ENCODE results near the gene TMEM171.

Gene TMEM171

DNA sequence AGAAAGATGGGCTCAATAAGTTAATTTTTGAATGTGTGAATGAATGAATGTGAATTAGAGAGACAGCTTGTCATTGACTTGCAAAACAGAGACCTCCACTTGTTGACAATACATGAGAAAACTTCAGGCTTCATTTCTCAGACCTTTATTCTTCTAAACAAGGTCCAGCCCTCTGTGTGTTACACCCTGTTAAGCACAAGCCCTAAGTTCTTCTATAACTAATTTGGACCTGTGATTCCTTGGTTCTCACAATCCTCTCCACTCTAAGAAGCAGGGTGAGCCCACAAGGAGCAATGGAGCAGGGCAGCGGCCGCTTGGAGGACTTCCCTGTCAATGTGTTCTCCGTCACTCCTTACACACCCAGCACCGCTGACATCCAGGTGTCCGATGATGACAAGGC lies 52.6 kb downstream of the TMEM171 start, which contains the start of gene TMEM174:
TSS of gene TMEM174 (plus strand) at position 243 of the 400 bp plus-strand sequence. CDS start at position 294, 51 bp downstream.
- Histone ChIP-seq H3K36me3 (ENCODE audit: control insufficient read depth in 1 of 2, insufficient read depth in 2 of 2, low read depth in 1 of 2, low read length in 2 of 2) (no peaks in the 10 kb centered on the region), H3K79me1 (replicated peaks; ENCODE audit: low read length, poor library complexity, severe bottlenecking) (no peaks in the 10 kb centered on the region), H3K4me3 (ENCODE audit: insufficient read depth in 1 of 2, low read depth in 1 of 2, low read length in 2 of 2) (no peak within 1 kb of the TSS), H2BK120ac (ENCODE audit: low read depth, low read length) (no peak within 1 kb of the TSS), H3K9ac (ENCODE audit: low read length) (no peak within 1 kb of the TSS), H4K8ac (ENCODE audit: low read length) (no peak within 1 kb of the TSS), H3K18ac (ENCODE audit: low read depth in 1 of 2, low read length in 2 of 2) (no peak within 1 kb of the TSS), H2BK12ac (ENCODE audit: low read length in 2 of 2) (no peak within 1 kb of the TSS), H2BK5ac (ENCODE audit: low read depth, low read length, poor library complexity, severe bottlenecking) (no peak within 1 kb of the TSS), H2AK5ac (ENCODE audit: low read length, severe bottlenecking) (peak within 1 kb of the TSS; percentile 36), H3K14ac (ENCODE audit: low read length in 2 of 2) (no peak within 1 kb of the TSS), H3K23ac (ENCODE audit: low read length in 2 of 2) (no peak within 1 kb of the TSS), H2BK15ac (ENCODE audit: low read depth, poor library complexity, severe bottlenecking) (no peak within 1 kb of the TSS), H3K9me3 (ENCODE audit: control insufficient read depth, low read length) (no peaks in the 10 kb centered on the region), H3K4me1 (ENCODE audit: control insufficient read depth, insufficient read depth, low read depth, low read length) (peaks cover 5% of the 10 kb centered on the region), H3K27me3 (ENCODE audit: control insufficient read depth in 1 of 2, insufficient read depth in 1 of 2, low read length in 2 of 2) (peaks cover 0 to 64% of the 10 kb centered on the region in 2 experiments), H3K27ac (ENCODE audit: low read length, poor library complexity, severe bottlenecking) (no peak within 1 kb of the TSS), H3K4me2 (ENCODE audit: low read length, poor library complexity, severe bottlenecking) (no peak within 1 kb of the TSS), H4K91ac (ENCODE audit: low read length) (no peak within 1 kb of the TSS), H2AFZ (ENCODE audit: low read depth, low read length) (no peak within 1 kb of the TSS), H3K4ac (ENCODE audit: low read depth in 1 of 2, low read length in 2 of 2) (no peak within 1 kb of the TSS)
- 92% methylated on average over 5 of the region's 5 CpGs for WGBS
- no peak for DNase-seq

DNA sequence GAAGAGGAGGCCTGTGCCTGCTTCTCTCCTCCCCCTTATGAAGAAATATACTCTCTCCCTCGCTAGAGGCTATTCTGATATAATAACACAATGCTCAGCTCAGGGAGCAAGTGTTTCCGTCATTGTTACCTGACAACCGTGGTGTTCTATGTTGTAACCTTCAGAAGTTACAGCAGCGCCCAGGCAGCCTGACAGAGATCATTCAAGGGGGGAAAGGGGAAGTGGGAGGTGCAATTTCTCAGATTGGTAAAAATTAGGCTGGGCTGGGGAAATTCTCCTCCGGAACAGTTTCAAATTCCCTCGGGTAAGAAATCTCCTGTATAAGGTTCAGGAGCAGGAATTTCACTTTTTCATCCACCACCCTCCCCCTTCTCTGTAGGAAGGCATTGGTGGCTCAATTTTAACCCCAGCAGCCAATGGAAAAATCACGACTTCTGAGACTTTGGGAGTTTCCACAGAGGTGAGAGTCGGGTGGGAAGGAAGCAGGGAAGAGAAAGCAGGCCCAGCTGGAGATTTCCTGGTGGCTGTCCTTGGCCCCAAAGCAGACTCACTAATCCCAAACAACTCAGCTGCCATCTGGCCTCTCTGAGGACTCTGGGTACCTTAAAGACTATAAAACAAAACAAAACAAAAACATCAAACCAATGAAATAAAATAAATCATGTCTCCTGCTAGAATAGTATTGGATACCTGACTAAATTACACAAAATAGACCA lies 53.9 kb downstream of the TMEM171 start:
- Histone ChIP-seq H2BK120ac (ENCODE audit: low read depth, low read length) (no peak overlapping the region), H3K18ac (ENCODE audit: low read depth in 1 of 2, low read length in 2 of 2) (no peak overlapping the region), H4K8ac (ENCODE audit: low read length) (no peak overlapping the region), H2BK5ac (ENCODE audit: low read depth, low read length, poor library complexity, severe bottlenecking) (no peak overlapping the region), H3K23ac (ENCODE audit: low read length in 2 of 2) (no peak overlapping the region), H2BK12ac (ENCODE audit: low read length in 2 of 2) (no peak overlapping the region), H3K27ac (ENCODE audit: low read length, poor library complexity, severe bottlenecking) (no peak overlapping the region), H3K9me3 (ENCODE audit: control insufficient read depth, low read length) (no peaks in the 10 kb centered on the region), H3K36me3 (ENCODE audit: control insufficient read depth in 1 of 2, insufficient read depth in 2 of 2, low read depth in 1 of 2, low read length in 2 of 2) (no peaks in the 10 kb centered on the region), H3K9ac (ENCODE audit: low read length) (no peak overlapping the region), H3K79me1 (replicated peaks; ENCODE audit: low read length, poor library complexity, severe bottlenecking) (no peaks in the 10 kb centered on the region), H2AFZ (ENCODE audit: low read depth, low read length) (no peak overlapping the region), H2BK15ac (ENCODE audit: low read depth, poor library complexity, severe bottlenecking) (no peak overlapping the region), H3K4me1 (ENCODE audit: control insufficient read depth, insufficient read depth, low read depth, low read length) (peaks cover 5% of the 10 kb centered on the region), H3K4me2 (ENCODE audit: low read length, poor library complexity, severe bottlenecking) (no peak overlapping the region), H2AK5ac (ENCODE audit: low read length, severe bottlenecking) (peak overlapping the region; percentile 27), H3K14ac (ENCODE audit: low read length in 2 of 2) (no peak overlapping the region), H3K4me3 (ENCODE audit: insufficient read depth in 1 of 2, low read depth in 1 of 2, low read length in 2 of 2) (no peak overlapping the region), H4K91ac (ENCODE audit: low read length) (no peak overlapping the region), H3K4ac (ENCODE audit: low read depth in 1 of 2, low read length in 2 of 2) (no peak overlapping the region), H3K27me3 (ENCODE audit: control insufficient read depth in 1 of 2, insufficient read depth in 1 of 2, low read length in 2 of 2) (peaks cover 0 to 70% of the 10 kb centered on the region in 2 experiments)
- no peak for DNase-seq
- WGBS: 95% methylated on average over 6 of the region's 8 CpGs

DNA sequence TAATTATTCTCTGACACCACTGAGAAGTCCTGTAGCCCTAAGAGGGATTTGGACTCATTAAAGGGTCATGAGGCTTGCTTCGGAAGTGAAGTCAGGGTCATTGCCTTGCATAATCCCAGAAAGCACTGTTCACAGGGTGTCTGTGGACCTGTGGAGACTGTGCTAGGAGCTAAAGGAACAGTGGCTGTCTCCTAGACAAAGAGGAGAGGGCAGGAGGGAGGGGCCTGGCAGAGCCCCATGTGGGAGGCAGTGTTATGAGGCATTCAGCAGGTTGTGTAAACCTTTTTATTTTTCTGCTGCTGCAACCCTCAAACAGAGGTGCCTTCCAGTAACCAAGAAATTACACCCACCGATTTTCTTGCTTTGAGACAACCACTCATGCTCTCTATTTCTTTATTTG lies 55.9 kb downstream of the TMEM171 start:
- DNase-seq: no peak
- no peak overlapping the region for H4K8ac ChIP-seq (ENCODE audit: low read length)
- no peak overlapping the region for H2BK12ac ChIP-seq (ENCODE audit: low read length in 2 of 2)
- H2BK15ac ChIP-seq (ENCODE audit: low read depth, poor library complexity, severe bottlenecking): no peak overlapping the region
- H2AFZ ChIP-seq (ENCODE audit: low read depth, low read length): no peak overlapping the region
- H3K4me2 ChIP-seq (ENCODE audit: low read length, poor library complexity, severe bottlenecking): no peak overlapping the region
- no peak overlapping the region for H3K27ac ChIP-seq (ENCODE audit: low read length, poor library complexity, severe bottlenecking)
- H3K36me3 ChIP-seq (ENCODE audit: control insufficient read depth in 1 of 2, insufficient read depth in 2 of 2, low read depth in 1 of 2, low read length in 2 of 2): no peaks in the 10 kb centered on the region
- WGBS: 88% methylated on average over 2 of the region's 2 CpGs
- H3K4ac ChIP-seq (ENCODE audit: low read depth in 1 of 2, low read length in 2 of 2): no peak overlapping the region
- no peak overlapping the region for H3K18ac ChIP-seq (ENCODE audit: low read depth in 1 of 2, low read length in 2 of 2)
- peaks cover 0 to 72% of the 10 kb centered on the region in 2 experiments for H3K27me3 ChIP-seq (ENCODE audit: control insufficient read depth in 1 of 2, insufficient read depth in 1 of 2, low read length in 2 of 2)
- H3K4me1 ChIP-seq (ENCODE audit: control insufficient read depth, insufficient read depth, low read depth, low read length): peaks cover 5% of the 10 kb centered on the region
- H2AK5ac ChIP-seq (ENCODE audit: low read length, severe bottlenecking): no peak overlapping the region
- H2BK5ac ChIP-seq (ENCODE audit: low read depth, low read length, poor library complexity, severe bottlenecking): no peak overlapping the region
- no peak overlapping the region for H3K23ac ChIP-seq (ENCODE audit: low read length in 2 of 2)
- no peak overlapping the region for H3K4me3 ChIP-seq (ENCODE audit: insufficient read depth in 1 of 2, low read depth in 1 of 2, low read length in 2 of 2)
- H2BK120ac ChIP-seq (ENCODE audit: low read depth, low read length): no peak overlapping the region
- H3K9me3 ChIP-seq (ENCODE audit: control insufficient read depth, low read length): no peaks in the 10 kb centered on the region
- no peak overlapping the region for H4K91ac ChIP-seq (ENCODE audit: low read length)
- H3K14ac ChIP-seq (ENCODE audit: low read length in 2 of 2): no peak overlapping the region
- no peaks in the 10 kb centered on the region for H3K79me1 ChIP-seq (replicated peaks; ENCODE audit: low read length, poor library complexity, severe bottlenecking)
- H3K9ac ChIP-seq (ENCODE audit: low read length): no peak overlapping the region

DNA sequence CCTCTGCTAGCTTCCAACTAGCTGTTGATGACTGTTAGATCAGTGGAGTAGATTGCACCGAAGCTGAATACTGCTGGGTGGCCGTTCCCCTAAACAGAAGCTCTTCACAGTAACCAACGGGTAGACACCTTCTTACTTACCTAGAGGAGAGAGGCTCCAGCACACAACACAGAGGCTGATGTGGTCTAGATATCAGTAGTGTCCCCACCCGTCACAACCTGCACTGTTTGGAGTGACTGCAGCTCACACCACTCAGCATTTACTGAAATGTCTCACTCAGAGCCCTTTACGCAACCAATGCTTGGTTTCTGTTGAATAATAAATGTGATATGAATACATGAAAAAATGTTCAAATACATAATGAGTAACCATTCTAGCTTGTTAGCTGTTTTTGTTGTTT lies 57.9 kb downstream of the TMEM171 start:
- peaks cover 0 to 54% of the 10 kb centered on the region in 2 experiments for H3K27me3 ChIP-seq (ENCODE audit: control insufficient read depth in 1 of 2, insufficient read depth in 1 of 2, low read length in 2 of 2)

More for the DNA sequence above, 57.9 kb downstream of the TMEM171 start:
- Histone ChIP-seq H3K4me2 (ENCODE audit: low read length, poor library complexity, severe bottlenecking) (no peak overlapping the region), H4K91ac (ENCODE audit: low read length) (no peak overlapping the region), H3K4ac (ENCODE audit: low read depth in 1 of 2, low read length in 2 of 2) (no peak overlapping the region), H3K9ac (ENCODE audit: low read length) (no peak overlapping the region), H3K27ac (ENCODE audit: low read length, poor library complexity, severe bottlenecking) (no peak overlapping the region), H4K8ac (ENCODE audit: low read length) (no peak overlapping the region), H3K79me1 (replicated peaks; ENCODE audit: low read length, poor library complexity, severe bottlenecking) (no peaks in the 10 kb centered on the region), H2BK15ac (ENCODE audit: low read depth, poor library complexity, severe bottlenecking) (no peak overlapping the region), H3K4me1 (ENCODE audit: control insufficient read depth, insufficient read depth, low read depth, low read length) (peaks cover 2% of the 10 kb centered on the region), H2AK5ac (ENCODE audit: low read length, severe bottlenecking) (no peak overlapping the region), H3K18ac (ENCODE audit: low read depth in 1 of 2, low read length in 2 of 2) (no peak overlapping the region), H3K36me3 (ENCODE audit: control insufficient read depth in 1 of 2, insufficient read depth in 2 of 2, low read depth in 1 of 2, low read length in 2 of 2) (no peaks in the 10 kb centered on the region), H3K23ac (ENCODE audit: low read length in 2 of 2) (no peak overlapping the region), H3K14ac (ENCODE audit: low read length in 2 of 2) (no peak overlapping the region), H2AFZ (ENCODE audit: low read depth, low read length) (no peak overlapping the region), H2BK12ac (ENCODE audit: low read length in 2 of 2) (no peak overlapping the region), H3K9me3 (ENCODE audit: control insufficient read depth, low read length) (no peaks in the 10 kb centered on the region), H2BK5ac (ENCODE audit: low read depth, low read length, poor library complexity, severe bottlenecking) (no peak overlapping the region), H3K4me3 (ENCODE audit: insufficient read depth in 1 of 2, low read depth in 1 of 2, low read length in 2 of 2) (no peak overlapping the region), H2BK120ac (ENCODE audit: low read depth, low read length) (no peak overlapping the region)
- WGBS: 94% methylated on average over 4 of the region's 5 CpGs
- DNase-seq: no peak

Data from mesenchymal stem cell (in vitro differentiated cells and primary cell).